ENCODE measurements around the gene ECHS1. TPM values are rescaled to one million over a fixed set of nuclear protein-coding genes. Genes with fewer than 3 reads are reported as not detected.

ECHS1 gene
- total and polyA plus RNA-seq, 2 of the 8 experiments (the other 6 are each of a cell fraction or from before 2014, with no cell fraction given) = 41.7 to 101 TPM

- Histone ChIP-seq H4K20me1 (replicated peaks in 1 of 2; ENCODE audit: control insufficient read depth in 1 of 2, insufficient read depth in 2 of 2, low read length in 2 of 2) (peaks cover 0 to 3% of the 10 kb centered on the region in 2 experiments), H2AK5ac (ENCODE audit: low read depth, low read length) (no peak overlapping the region), H3K9ac (replicated peaks in 1 of 4; ENCODE audit: extremely low read depth in 1 of 4, low read depth in 3 of 4, low read length in 3 of 4) (no peak overlapping the region), H3K79me1 (ENCODE audit: low read depth, low read length) (no peaks in the 10 kb centered on the region), H3K4me1 (replicated peaks in 1 of 4; ENCODE audit: control insufficient read depth in 3 of 4, insufficient read depth in 4 of 4, low read length in 3 of 4) (no peaks in the 10 kb centered on the region; a peak in 1 of 7 replicates), H3K4me3 (ENCODE audit: extremely low read depth in 1 of 4, insufficient read depth in 2 of 4, low read depth in 3 of 4, low read length in 4 of 4) (no peak overlapping the region), H2BK20ac (ENCODE audit: low read length) (no peak overlapping the region), H4K8ac (ENCODE audit: extremely low read depth, insufficient read depth, low read length) (no peak overlapping the region), H4K5ac (ENCODE audit: insufficient read length, low read depth, low read length) (no peak overlapping the region), H3K23me2 (ENCODE audit: low read depth, low read length) (peaks cover 2% of the 10 kb centered on the region; the same call in 1 of the 2 replicates), H3K4ac (replicated peaks; ENCODE audit: insufficient read length, low read depth, low read length) (no peak overlapping the region), H3K18ac (ENCODE audit: extremely low read depth, low read length) (no peak overlapping the region), H3K27ac (ENCODE audit: low read depth, low read length) (no peak overlapping the region), H3K14ac (ENCODE audit: insufficient read length) (no peak overlapping the region), H3K27me3 (replicated peaks in 1 of 4; ENCODE audit: control insufficient read depth in 3 of 4, extremely low read depth in 1 of 4, insufficient read depth in 3 of 4, low read length in 3 of 4) (peaks cover 0 to 8% (median 4%) of the 10 kb centered on the region in 4 experiments; a peak in 5 of 7 replicates), H2BK12ac (ENCODE audit: low read depth, low read length) (no peak overlapping the region), H3K56ac (replicated peaks; ENCODE audit: insufficient read length, low read depth, low read length) (no peak overlapping the region), H3K79me2 (ENCODE audit: control insufficient read depth in 1 of 2, insufficient read depth in 2 of 2, low read length in 2 of 2) (no peaks in the 10 kb centered on the region), H3K23ac (ENCODE audit: insufficient read length) (no peak overlapping the region), H2AFZ (ENCODE audit: low read length) (no peak overlapping the region), H4K91ac (replicated peaks; ENCODE audit: insufficient read length, low read length) (no peak overlapping the region), H3K36me3 (ENCODE audit: control insufficient read depth in 2 of 4, insufficient read depth in 4 of 4, low read length in 3 of 4) (peaks cover 0 to 4% (median under 1%) of the 10 kb centered on the region in 4 experiments; a peak in 4 of 8 replicates), H3K4me2 (ENCODE audit: insufficient read depth in 1 of 2, low read depth in 2 of 2, low read length in 2 of 2) (no peak overlapping the region), H3K9me3 (ENCODE audit: insufficient read depth in 2 of 2, low read depth in 1 of 2, low read length in 1 of 2) (peaks cover 0 to 2% of the 10 kb centered on the region in 2 experiments; a peak in 1 of 4 replicates), H2BK15ac (ENCODE audit: low read length) (no peak overlapping the region), H2BK120ac (replicated peaks; ENCODE audit: low read depth, low read length) (no peak overlapping the region), H2BK5ac (ENCODE audit: low read depth, low read length) (no peak overlapping the region)
- 96% methylated on average over 3 of the region's 7 CpGs; no CpG with 5 or more reads in 1 of the 2 experiments for WGBS, 2 experiments (ENCODE audit: extremely low coverage in 1 of 2, insufficient coverage in 1 of 2, insufficient read length in 1 of 2, insufficient replicate concordance in 2 of 2, low coverage in 1 of 2, low lambda C conversion rate in 2 of 2, missing lambda C conversion rate in 1 of 2)
- CTCF ChIA-PET (ENCODE audit: partially characterized antibody) = no interaction called here
- FAIRE-seq = no peak
- POLR2A ChIA-PET (ENCODE audit: partially characterized antibody) = interaction anchor here (1.1 kb wide), 1 partner anchor 7 kb away, joined by 5 read pairs; no protein-coding TSS in a partner anchor
- no peak for DNase-seq (ENCODE audit: low read depth in 1 of 2, low spot score in 2 of 2)
- no peak for TF ChIP-seq CEBPB (IDR thresholded peaks at IDR 0.05; ENCODE audit: low read depth, low read length)
- TF ChIP-seq JUND (IDR thresholded peaks at IDR 0.05; ENCODE audit: low read length) = no peak
- TF ChIP-seq, protein P1, sequence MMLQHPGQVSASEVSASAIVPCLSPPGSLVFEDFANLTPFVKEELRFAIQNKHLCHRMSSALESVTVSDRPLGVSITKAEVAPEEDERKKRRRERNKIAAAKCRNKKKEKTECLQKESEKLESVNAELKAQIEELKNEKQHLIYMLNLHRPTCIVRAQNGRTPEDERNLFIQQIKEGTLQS (IDR thresholded peaks at IDR 0.05; ENCODE audit: insufficient read depth, low read depth, low read length) = no peak
- TF ChIP-seq TCF12 (IDR thresholded peaks at IDR 0.05; ENCODE audit: low read depth, low read length) = no peak
- no peak for TF ChIP-seq SRF (IDR thresholded peaks at IDR 0.05; ENCODE audit: low read depth, low read length)
- TF ChIP-seq TAF7 (optimal IDR thresholded peaks at IDR 0.05; ENCODE audit: borderline replicate concordance, low read depth, low read length) = no peak
- TF ChIP-seq ZNF274 (IDR thresholded peaks at IDR 0.05; ENCODE audit: borderline replicate concordance, extremely low read depth, low read length) = no peak
- TF ChIP-seq GTF2F1 (IDR thresholded peaks at IDR 0.05; ENCODE audit: borderline replicate concordance, low read depth, low read length) = no peak
- TF ChIP-seq BCL11A (IDR thresholded peaks at IDR 0.05; ENCODE audit: low read depth in 2 of 2, low read length in 2 of 2) = no peak
- TF ChIP-seq, protein P2, sequence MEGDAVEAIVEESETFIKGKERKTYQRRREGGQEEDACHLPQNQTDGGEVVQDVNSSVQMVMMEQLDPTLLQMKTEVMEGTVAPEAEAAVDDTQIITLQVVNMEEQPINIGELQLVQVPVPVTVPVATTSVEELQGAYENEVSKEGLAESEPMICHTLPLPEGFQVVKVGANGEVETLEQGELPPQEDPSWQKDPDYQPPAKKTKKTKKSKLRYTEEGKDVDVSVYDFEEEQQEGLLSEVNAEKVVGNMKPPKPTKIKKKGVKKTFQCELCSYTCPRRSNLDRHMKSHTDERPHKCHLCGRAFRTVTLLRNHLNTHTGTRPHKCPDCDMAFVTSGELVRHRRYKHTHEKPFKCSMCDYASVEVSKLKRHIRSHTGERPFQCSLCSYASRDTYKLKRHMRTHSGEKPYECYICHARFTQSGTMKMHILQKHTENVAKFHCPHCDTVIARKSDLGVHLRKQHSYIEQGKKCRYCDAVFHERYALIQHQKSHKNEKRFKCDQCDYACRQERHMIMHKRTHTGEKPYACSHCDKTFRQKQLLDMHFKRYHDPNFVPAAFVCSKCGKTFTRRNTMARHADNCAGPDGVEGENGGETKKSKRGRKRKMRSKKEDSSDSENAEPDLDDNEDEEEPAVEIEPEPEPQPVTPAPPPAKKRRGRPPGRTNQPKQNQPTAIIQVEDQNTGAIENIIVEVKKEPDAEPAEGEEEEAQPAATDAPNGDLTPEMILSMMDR (IDR thresholded peaks at IDR 0.05; ENCODE audit: control extremely low read depth in 1 of 3, insufficient read depth in 1 of 3, low read depth in 1 of 3, low read length in 3 of 3) = no peak
- no peak for TF ChIP-seq RFX5 (IDR thresholded peaks at IDR 0.05; ENCODE audit: borderline replicate concordance, low read depth, low read length)
Observed at GRCh38 chr10:133316732-133317131, 56.4 kb downstream of the ECHS1 start.
